NCI-H2227 (cell line): Measurements from ENCODE around the gene KCNIP4.

Source experiments
- DNase-seq: peaks from one replicate; lab custom pipeline; 2025; ENCODE audit not compliant: unreplicated experiment; lab: John Stamatoyannopoulos, UW

Gene KCNIP4

GRCh38 chr4:21605006-21605405, 343.6 kb downstream of the KCNIP4 start:
- no peak for DNase-seq

GRCh38 chr4:21596521-21596920, 352.1 kb downstream of the KCNIP4 start:
- DNase-seq, result peak; percentile 33

DNA sequence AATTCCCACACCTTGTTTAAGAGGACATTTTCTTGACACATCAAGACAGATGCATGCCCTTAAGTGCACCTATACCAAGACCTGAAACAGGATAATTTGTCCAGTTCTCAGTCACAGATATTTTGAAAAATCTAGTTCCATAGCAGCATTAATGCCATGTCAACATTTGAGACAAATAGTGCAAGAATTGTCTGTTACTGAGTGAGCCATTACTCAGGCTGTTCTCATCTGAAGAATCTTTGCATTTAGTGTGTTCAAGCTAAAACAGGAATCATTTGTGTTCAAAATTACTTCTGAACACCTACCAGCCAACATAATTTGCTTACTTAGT, 354.9 kb downstream of the KCNIP4 start:
- no peak for DNase-seq

- no peak for DNase-seq
Measured at GRCh38 chr4:21592970-21593670, 355.5 kb downstream of the KCNIP4 start.

DNA sequence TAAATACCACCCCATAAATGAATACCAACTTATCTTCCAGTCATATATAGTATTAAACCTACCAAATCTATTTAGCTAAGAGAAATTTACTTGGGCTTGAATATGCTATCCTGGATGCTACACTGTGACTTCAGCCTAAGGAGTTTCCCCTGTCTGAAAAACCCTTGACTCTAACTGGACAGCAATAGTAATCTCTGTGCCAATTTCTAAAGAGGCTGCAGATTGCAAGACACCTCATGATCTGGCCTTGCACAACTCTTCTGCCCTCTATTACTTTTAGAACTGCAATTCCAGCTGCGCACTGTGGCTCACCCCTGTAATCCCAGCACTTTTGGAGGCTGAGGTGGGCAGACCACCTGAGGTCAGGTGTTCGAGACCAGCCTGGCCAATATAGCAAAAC, 371.5 kb downstream of the KCNIP4 start:
- no peak for DNase-seq

DNA sequence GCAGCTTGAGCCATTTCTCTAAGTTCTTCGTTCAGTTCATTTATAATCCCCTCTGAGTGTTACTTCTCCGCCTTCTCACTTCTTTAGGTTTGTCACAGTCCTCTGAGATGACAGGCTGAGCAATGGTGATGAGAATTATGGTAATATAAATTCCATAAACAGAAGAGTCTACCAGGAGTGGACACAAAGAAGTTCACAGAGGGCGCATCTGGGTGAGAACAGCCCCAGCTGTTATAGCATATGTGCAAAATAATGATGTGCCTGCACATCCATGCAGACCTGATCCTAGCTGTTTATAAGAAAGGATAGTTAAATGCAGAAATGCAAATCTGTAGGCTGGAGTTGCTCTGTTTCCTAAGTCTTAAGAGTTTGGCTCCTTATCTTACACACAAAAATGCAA, 377.5 kb downstream of the KCNIP4 start:
- DNase-seq, result no peak

DNA sequence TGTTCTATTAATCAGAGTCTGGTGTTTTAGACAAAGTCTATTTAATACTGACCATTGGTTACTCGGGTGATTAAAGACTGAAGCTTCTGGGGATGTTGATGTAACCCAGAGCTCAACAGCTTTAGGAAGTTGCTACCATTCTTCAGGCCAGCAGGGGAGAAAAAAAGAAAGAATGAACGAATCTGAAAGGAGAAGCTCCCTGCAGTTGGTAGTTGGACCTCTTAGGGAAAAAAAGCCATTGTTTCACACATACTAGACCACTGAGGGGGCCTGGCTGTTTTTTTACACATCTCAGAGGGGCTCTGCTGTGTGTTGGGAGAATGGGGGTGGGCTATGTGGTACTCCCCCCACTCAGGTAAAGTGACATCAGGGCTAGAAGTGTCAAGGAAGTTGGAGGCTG, 378.9 kb downstream of the KCNIP4 start:
- DNase-seq, result no peak

- DNase-seq, result no peak
Measured at GRCh38 chr4:21555083-21555482, 393.5 kb downstream of the KCNIP4 start.

DNA sequence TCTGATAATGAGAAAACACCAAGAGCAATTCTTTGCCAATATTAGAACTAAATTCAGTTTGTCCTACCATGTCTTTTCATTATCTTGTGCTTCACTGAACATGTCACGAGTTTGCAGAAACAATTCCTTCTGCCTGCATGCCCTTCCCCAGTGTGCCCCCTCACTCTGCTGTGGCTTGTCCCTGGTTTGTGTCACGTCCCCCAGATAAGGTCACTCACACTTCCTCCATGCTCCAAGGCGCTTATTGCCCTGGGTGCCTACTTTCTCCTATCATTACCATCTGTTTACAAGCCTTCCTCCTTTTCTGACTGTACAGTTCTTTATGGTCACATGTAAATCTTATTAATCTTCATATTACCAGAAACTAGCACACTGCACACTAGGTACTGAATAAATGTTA, 394.1 kb downstream of the KCNIP4 start:
- no peak for DNase-seq

- DNase-seq, result no peak
Measured at GRCh38 chr4:21554066-21554465, 394.5 kb downstream of the KCNIP4 start.

DNA sequence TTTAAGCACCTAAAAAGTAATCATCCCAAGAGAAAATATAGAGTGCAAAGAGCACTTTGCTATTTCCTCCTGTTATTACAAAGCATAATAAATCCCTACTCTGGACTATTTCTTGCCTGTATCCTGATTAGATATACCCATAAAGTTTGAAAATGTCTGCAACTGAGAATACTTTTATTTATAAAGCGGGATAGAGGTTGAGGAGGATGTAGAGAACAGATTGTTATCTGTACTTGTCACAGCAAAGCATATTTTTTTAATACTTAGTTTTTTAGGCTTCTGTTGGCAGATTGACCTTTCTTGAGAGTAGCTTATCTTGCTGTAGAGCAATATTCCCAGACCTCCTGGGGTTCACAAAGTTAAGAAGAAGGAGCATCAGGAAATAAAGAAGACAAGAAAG, 396.1 kb downstream of the KCNIP4 start:
- DNase-seq, result no peak

DNA sequence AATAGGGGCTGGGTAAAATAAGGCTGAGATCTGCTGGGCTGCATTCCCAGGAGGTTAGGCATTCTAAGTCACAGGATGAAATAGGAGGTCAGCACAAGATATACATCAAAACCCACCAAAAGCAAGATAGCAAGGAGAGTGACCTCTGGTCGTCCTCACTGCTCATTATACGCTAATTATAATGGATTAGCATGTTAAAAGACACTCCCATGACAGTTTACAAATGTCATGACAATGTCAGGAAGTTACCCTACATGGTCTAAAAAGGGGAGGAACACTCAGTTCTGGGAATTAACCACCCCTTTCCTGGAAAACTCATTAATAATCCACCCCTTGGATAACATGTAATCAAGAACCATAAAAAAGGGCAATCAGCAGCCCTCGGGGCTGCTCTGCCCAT, 403.6 kb downstream of the KCNIP4 start:
- no peak for DNase-seq

- DNase-seq, result no peak
Measured at GRCh38 chr4:21544415-21544814, 404.2 kb downstream of the KCNIP4 start.

- no peak for DNase-seq
Measured at GRCh38 chr4:21543514-21543913, 405.1 kb downstream of the KCNIP4 start.

DNA sequence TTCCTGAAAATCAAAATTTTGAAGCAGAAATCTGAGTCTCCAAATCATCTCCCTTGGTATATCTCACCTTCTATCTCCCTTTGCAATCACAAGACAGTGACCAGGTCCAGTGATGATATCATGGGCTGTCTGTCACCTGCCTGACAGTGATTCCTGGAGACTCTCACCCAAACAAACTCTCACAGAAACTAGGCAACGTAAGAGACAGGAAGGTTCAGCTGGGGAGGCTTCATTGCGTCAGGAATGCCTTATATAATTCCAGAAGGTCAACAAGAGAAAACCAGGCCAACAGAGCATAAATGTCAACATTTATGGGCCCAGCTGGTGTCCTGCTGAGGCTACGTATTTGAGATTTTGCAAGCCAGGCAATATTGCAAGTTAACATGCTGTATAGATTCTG, 412.7 kb downstream of the KCNIP4 start:
- DNase-seq, result no peak

DNA sequence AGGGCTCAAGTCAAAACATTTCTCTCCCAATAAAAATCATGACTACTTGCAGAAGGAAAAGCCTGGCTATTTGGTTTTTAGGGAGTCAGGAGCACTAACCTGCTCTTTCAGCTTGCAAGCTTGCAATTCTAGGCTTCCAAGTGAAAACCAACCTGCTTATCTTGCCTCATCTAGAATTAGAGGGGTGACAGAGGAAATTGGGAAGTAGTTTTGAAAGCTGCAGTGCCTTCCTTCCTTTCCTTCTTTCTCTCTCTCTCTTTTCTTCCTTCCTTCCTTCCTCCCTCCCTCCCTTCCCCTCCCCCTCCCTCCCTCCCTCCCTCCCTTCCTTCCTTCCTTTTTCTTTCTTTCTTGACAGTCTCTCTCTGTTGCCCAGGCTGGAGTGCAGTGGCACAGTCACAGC, 417.5 kb downstream of the KCNIP4 start:
- no peak for DNase-seq

GRCh38 chr4:21529214-21529613, 419.4 kb downstream of the KCNIP4 start:
- no peak for DNase-seq

DNA sequence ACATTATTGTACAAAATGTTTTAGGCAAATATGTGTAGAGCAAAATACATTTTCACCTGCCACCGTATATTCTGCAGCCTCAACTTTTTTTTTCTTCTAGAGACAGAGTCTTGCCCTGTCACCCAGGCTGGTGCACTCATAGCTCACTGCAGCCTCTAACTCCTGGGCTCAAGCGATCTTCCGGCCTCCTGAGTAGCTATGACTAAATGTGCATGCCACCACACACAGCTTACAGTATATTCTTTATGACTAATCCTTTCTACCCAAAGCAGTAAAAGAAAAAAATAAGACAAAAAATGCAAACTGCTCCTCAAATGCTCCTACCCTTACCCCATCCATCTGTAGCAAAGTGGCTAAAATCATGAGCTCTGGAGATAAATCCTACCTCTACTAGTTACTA, 426.3 kb downstream of the KCNIP4 start:
- DNase-seq, result no peak

GRCh38 chr4:21517126-21517859, 431.3 kb downstream of the KCNIP4 start:
- DNase-seq, result peak; percentile 11

- no peak for DNase-seq
Measured at GRCh38 chr4:21514022-21514694, 434.4 kb downstream of the KCNIP4 start.

DNA sequence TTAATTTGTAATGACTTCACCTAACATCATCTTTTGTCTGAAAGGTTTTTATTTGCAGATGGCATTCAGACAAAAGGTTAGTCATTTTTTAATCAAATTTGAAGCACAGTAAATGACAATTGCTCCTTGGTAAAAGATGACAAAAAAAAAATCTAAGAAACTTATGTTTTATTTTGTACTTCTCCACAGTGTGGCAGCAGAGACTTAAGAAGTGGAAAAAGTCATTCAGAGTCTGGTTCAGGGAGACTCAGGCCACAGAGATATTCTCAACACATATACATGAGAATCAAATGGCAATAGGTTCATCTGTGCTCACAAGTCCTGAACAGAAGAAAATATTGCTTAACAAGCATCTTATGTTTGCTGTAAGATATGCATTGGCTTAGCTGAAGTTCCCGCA, 436.2 kb downstream of the KCNIP4 start:
- peak; percentile 56 for DNase-seq

GRCh38 chr4:21507439-21507838, 441.1 kb downstream of the KCNIP4 start:
- DNase-seq, result peak; percentile 5
